ENCODE results near the gene LDAH. TPM values are rescaled to one million over a fixed set of nuclear protein-coding genes. Genes with fewer than 3 reads are reported as not detected.

Gene LDAH
- total and polyA plus RNA-seq, 10 of the 15 experiments (the other 5 are each of a cell fraction or from before 2014, with no cell fraction given): 17.9 to 44.7 (median 30.0) TPM

- Histone ChIP-seq H3K9me3 (replicated peaks; ENCODE audit: control insufficient read depth, insufficient read depth, low read length) (no peaks in the 10 kb centered on the region), H4K20me1 (ENCODE audit: control insufficient read depth, insufficient read depth) (no peaks in the 10 kb centered on the region), H3K9ac (ENCODE audit: control insufficient read depth, insufficient read depth, low read length) (no peak overlapping the region), H3K4me3 (no peak overlapping the region), H3K79me2 (ENCODE audit: control insufficient read depth, insufficient read depth, low read length) (no peaks in the 10 kb centered on the region), H3K4me1 (ENCODE audit: control insufficient read depth, insufficient read depth, low read length) (peaks cover 4% of the 10 kb centered on the region), H3K27ac (ENCODE audit: control insufficient read depth, insufficient read depth) (no peak overlapping the region), H3K36me3 (ENCODE audit: control insufficient read depth in 2 of 2, insufficient read depth in 2 of 2, low read length in 1 of 2) (peaks cover 0 to 3% of the 10 kb centered on the region in 2 experiments; a peak in 1 of 4 replicates), H3K27me3 (replicated peaks in 1 of 2; ENCODE audit: control insufficient read depth in 2 of 2, insufficient read depth in 2 of 2, low read length in 1 of 2) (0 out of 4 replicates have a peak, but pooled peaks cover 0 to 1% of the 10 kb centered on the region in 2 experiments), H2AFZ (ENCODE audit: control insufficient read depth, low read depth, low read length) (no peak overlapping the region), H3K4me2 (ENCODE audit: control insufficient read depth, insufficient read depth) (no peak overlapping the region)
- intact Hi-C loops (cut with micrococcal nuclease; ENCODE audit: unreplicated experiment): no loop called here
- BruUV-seq (replicated peaks): no TSS peak
- ATAC-seq (no peak), FAIRE-seq (no peak), DNase-seq (ENCODE audit: low read depth, low spot score) (no peak)
- ChIA-PET POLR2A (interaction anchor here (0.8 to 1.7 kb wide), 3 partner anchors 204 to 219 kb away, joined by 3 to 4 read pairs (median 4); no protein-coding TSS in a partner anchor), CTCF (interaction anchor here (0.8 to 5.0 kb wide), 7 partner anchors 8 to 209 kb away, joined by 3 to 44 read pairs (median 4); partner anchors contain the start of gene RHOB), RAD21 (ENCODE audit: unreplicated experiment) (interaction anchor here (0.6 to 1.0 kb wide), 2 partner anchors 206 to 315 kb away, joined by 4 to 5 read pairs; no protein-coding TSS in a partner anchor), SMC1A (ENCODE audit: uncharacterized antibody, unreplicated experiment) (interaction anchor here (1.0 to 1.4 kb wide), 2 partner anchors 201 to 221 kb away, joined by 3 read pairs; partner anchors contain the start of gene RHOB)
- TF ChIP-seq IRF4 (IDR thresholded peaks at IDR 0.05; ENCODE audit: low read depth, low read length): no peak
- TF ChIP-seq SUZ12 (IDR thresholded peaks at IDR 0.05; ENCODE audit: unreplicated experiment): no peak
- TF ChIP-seq WRNIP1 (IDR thresholded peaks at IDR 0.05; ENCODE audit: borderline replicate concordance, low read depth, low read length): no peak
- TF ChIP-seq MEF2A (IDR thresholded peaks at IDR 0.05; ENCODE audit: insufficient read depth, low read depth, low read length): no peak
- TF ChIP-seq FOS (IDR thresholded peaks at IDR 0.05; ENCODE audit: borderline replicate concordance, extremely low read depth, insufficient read length): no peak
- in situ Hi-C loops (cut with MboI): no loop called here
- WGBS (ENCODE audit: insufficient coverage, insufficient replicate concordance, low lambda C conversion rate, missing lambda C conversion rate): 18% methylated on average over 4 of the region's 4 CpGs
Observed at GRCh38 chr2:20648206-20648605, 174.7 kb downstream of the LDAH start.

GRCh38 chr2:20647738-20648137, 175.2 kb downstream of the LDAH start:
- Histone ChIP-seq H3K27me3 (replicated peaks in 1 of 2; ENCODE audit: control insufficient read depth in 2 of 2, insufficient read depth in 2 of 2, low read length in 1 of 2) (0 out of 4 replicates have a peak, but pooled peaks cover 0 to 1% of the 10 kb centered on the region in 2 experiments), H3K4me1 (ENCODE audit: control insufficient read depth, insufficient read depth, low read length) (peaks cover 4% of the 10 kb centered on the region), H3K9me3 (replicated peaks; ENCODE audit: control insufficient read depth, insufficient read depth, low read length) (no peaks in the 10 kb centered on the region), H2AFZ (ENCODE audit: control insufficient read depth, low read depth, low read length) (no peak overlapping the region), H3K9ac (ENCODE audit: control insufficient read depth, insufficient read depth, low read length) (no peak overlapping the region), H3K36me3 (ENCODE audit: control insufficient read depth in 2 of 2, insufficient read depth in 2 of 2, low read length in 1 of 2) (peaks cover 0 to 3% of the 10 kb centered on the region in 2 experiments; a peak in 1 of 4 replicates), H3K79me2 (ENCODE audit: control insufficient read depth, insufficient read depth, low read length) (no peaks in the 10 kb centered on the region), H3K4me3 (no peak overlapping the region), H3K4me2 (ENCODE audit: control insufficient read depth, insufficient read depth) (no peak overlapping the region), H3K27ac (ENCODE audit: control insufficient read depth, insufficient read depth) (no peak overlapping the region), H4K20me1 (ENCODE audit: control insufficient read depth, insufficient read depth) (no peaks in the 10 kb centered on the region)
- ChIA-PET CTCF (interaction anchor here (0.9 to 5.0 kb wide), 7 partner anchors 12 to 223 kb away, joined by 3 to 44 read pairs (median 5); partner anchors contain the start of gene RHOB), POLR2A (interaction anchor here (1.7 kb wide), 1 partner anchor 219 kb away, joined by 4 read pairs; no protein-coding TSS in a partner anchor), RAD21 (ENCODE audit: unreplicated experiment) (no interaction called here), SMC1A (ENCODE audit: uncharacterized antibody, unreplicated experiment) (interaction anchor here (0.6 to 1.4 kb wide), 3 partner anchors 15 to 220 kb away, joined by 3 read pairs; partner anchors contain the start of gene RHOB)
- no peak for FAIRE-seq
- in situ Hi-C loops (cut with MboI): no loop called here
- BruUV-seq (replicated peaks): no TSS peak
- WGBS (ENCODE audit: insufficient coverage, insufficient replicate concordance, low lambda C conversion rate, missing lambda C conversion rate): 53% methylated on average over 8 of the region's 8 CpGs
- ATAC-seq: no peak
- intact Hi-C loops (cut with micrococcal nuclease; ENCODE audit: unreplicated experiment): no loop called here
- DNase-seq (ENCODE audit: low read depth, low spot score): no peak
- no peak for TF ChIP-seq CEBPB (IDR thresholded peaks at IDR 0.05; ENCODE audit: borderline replicate concordance in 1 of 2, low read depth in 2 of 2, low read length in 2 of 2)
- TF ChIP-seq SIN3A (IDR thresholded peaks at IDR 0.05; ENCODE audit: low read depth, low read length): no peak
- TF ChIP-seq MYC (IDR thresholded peaks at IDR 0.05; ENCODE audit: insufficient read depth, insufficient read length, insufficient replicate concordance, low read length, severe bottlenecking): no peak
- TF ChIP-seq ZNF622 (IDR thresholded peaks at IDR 0.05): no peak
- TF ChIP-seq HDGF (IDR thresholded peaks at IDR 0.05): no peak
- no peak for TF ChIP-seq E2F8 (IDR thresholded peaks at IDR 0.05; ENCODE audit: low read depth, partially characterized antibody)
- no peak for TF ChIP-seq NFYB (IDR thresholded peaks at IDR 0.05; ENCODE audit: insufficient read depth, low read depth, low read length)
- no peak for TF ChIP-seq NFXL1 (IDR thresholded peaks at IDR 0.05; ENCODE audit: borderline replicate concordance)
- TF ChIP-seq STAT1 (conservative IDR thresholded peaks at IDR 0.05): no peak

Data from GM12878 (cell line).